HG02642 (cell line): ENCODE results near the gene TNFRSF19.

Experiments
- ATAC-seq: cut with Tn5 transposase; IDR thresholded peaks from one replicate; pipeline ENCODE4 v1.9.1; 2021; ENCODE audit warnings: mild to moderate bottlenecking; ENCODE audit not compliant: unreplicated experiment, poor library complexity

TNFRSF19 gene

GRCh38 chr13:23599083-23599925 lies 29.1 kb downstream of the TNFRSF19 start:
- no peak for ATAC-seq

GRCh38 chr13:23600100-23600499 lies 29.9 kb downstream of the TNFRSF19 start:
- ATAC-seq: no peak

- ATAC-seq: no peak
Measured at GRCh38 chr13:23600534-23600933, 30.3 kb downstream of the TNFRSF19 start.

GRCh38 chr13:23605831-23606230 lies 35.6 kb downstream of the TNFRSF19 start:
- no peak for ATAC-seq

- ATAC-seq: no peak
Measured at GRCh38 chr13:23608138-23608537, 37.9 kb downstream of the TNFRSF19 start.

- no peak for ATAC-seq
Measured at GRCh38 chr13:23608701-23609413, 38.6 kb downstream of the TNFRSF19 start.

GRCh38 chr13:23609414-23609760 lies 39.2 kb downstream of the TNFRSF19 start:
- ATAC-seq: no peak

GRCh38 chr13:23609874-23610576 lies 39.8 kb downstream of the TNFRSF19 start:
- ATAC-seq: no peak

GRCh38 chr13:23610966-23611491 lies 40.8 kb downstream of the TNFRSF19 start:
- ATAC-seq: no peak

GRCh38 chr13:23612182-23612581 lies 42.0 kb downstream of the TNFRSF19 start:
- no peak for ATAC-seq

GRCh38 chr13:23612731-23613130 lies 42.5 kb downstream of the TNFRSF19 start:
- ATAC-seq: no peak

- no peak for ATAC-seq
Measured at GRCh38 chr13:23613596-23613995, 43.4 kb downstream of the TNFRSF19 start.

GRCh38 chr13:23615395-23616081 lies 45.3 kb downstream of the TNFRSF19 start:
- no peak for ATAC-seq

- no peak for ATAC-seq
Measured at GRCh38 chr13:23616228-23616627, 46.0 kb downstream of the TNFRSF19 start.

GRCh38 chr13:23617551-23618024 lies 47.4 kb downstream of the TNFRSF19 start:
- ATAC-seq: no peak

- ATAC-seq: no peak
Measured at GRCh38 chr13:23618341-23618740, 48.1 kb downstream of the TNFRSF19 start.

GRCh38 chr13:23619068-23619855 lies 49.0 kb downstream of the TNFRSF19 start:
- ATAC-seq: no peak

GRCh38 chr13:23620211-23620610 lies 50.0 kb downstream of the TNFRSF19 start:
- ATAC-seq: no peak

GRCh38 chr13:23620613-23621315 lies 50.6 kb downstream of the TNFRSF19 start:
- no peak for ATAC-seq
